CD14-positive monocyte (primary cell): ENCODE results near the gene FSTL1. TPM values are rescaled to one million over a fixed set of nuclear protein-coding genes. Genes with fewer than 3 reads are reported as not detected.

Experiments
- DNase-seq, 3 donors: peaks; one replicate each; pipeline ENCODE4 v3.0.0-alpha.2; 2011 to 2022
- H2AFZ ChIP-seq: 2 replicates; pipeline ENCODE4 v1.6.0; 2012; ENCODE audit warnings: mild to moderate bottlenecking, low read depth, low read length, inconsistent platforms; ENCODE audit not compliant: insufficient read depth, poor library complexity, severe bottlenecking
- H3K27ac ChIP-seq, 2 donors: 1 replicate in 1 of 2; 2 replicates in 1 of 2; pipeline ENCODE4 v1.5.1; 2012 to 2013; ENCODE audit warnings: low read length in 2 of 2, control low read depth in 1 of 2, inconsistent platforms in 1 of 2, low read depth in 1 of 2, mild to moderate bottlenecking in 1 of 2
- H3K27me3 ChIP-seq, 2 donors: one replicate each; pipeline versions ENCODE4 v1.6.0 to v1.6.1; 2011 to 2013; ENCODE audit warnings: low read length in 2 of 2; ENCODE audit not compliant: control insufficient read depth in 2 of 2, insufficient read depth in 2 of 2
- H3K36me3 ChIP-seq, 2 donors: replicated peaks in 1 of 2; 1 replicate in 1 of 2; 2 replicates in 1 of 2; pipeline versions ENCODE4 v1.5.1 to v1.6.1; 2012 to 2013; ENCODE audit warnings: low read length in 2 of 2, control low read depth in 1 of 2, inconsistent platforms in 1 of 2, mild to moderate bottlenecking in 1 of 2; ENCODE audit not compliant: insufficient read depth in 2 of 2, control insufficient read depth in 1 of 2
- H3K4me1 ChIP-seq, 2 donors: 1 replicate in 1 of 2; 2 replicates in 1 of 2; pipeline versions ENCODE4 v1.5.1 to v1.6.1; 2012 to 2013; ENCODE audit warnings: low read length in 2 of 2, control low read depth in 1 of 2, inconsistent platforms in 1 of 2, mild to moderate bottlenecking in 1 of 2, moderate library complexity in 1 of 2; ENCODE audit not compliant: insufficient read depth in 2 of 2, control insufficient read depth in 1 of 2
- H3K4me2 ChIP-seq: replicated peaks from 2 replicates; pipeline ENCODE3; 2012; ENCODE audit warnings: low read length, moderate library complexity, mild to moderate bottlenecking; ENCODE audit not compliant: poor library complexity, severe bottlenecking; ENCODE audit errors: extremely low read depth
- H3K4me3 ChIP-seq, 3 experiments: fragments of 200-600 bp in 1 of 3; sonication (generic) in 1 of 3; replicated peaks in 1 of 3; 1 replicate in 2 of 3; 2 replicates in 1 of 3; pipeline ENCODE4 v1.5.1; 2011 to 2013; ENCODE audit warnings: low read length in 3 of 3, mild to moderate bottlenecking in 3 of 3, control low read depth in 2 of 3, low read depth in 2 of 3, inconsistent platforms in 1 of 3, moderate library complexity in 1 of 3
- H3K79me2 ChIP-seq: 2 replicates; pipeline ENCODE4 v1.6.0; 2012; ENCODE audit warnings: mild to moderate bottlenecking, control low read depth, inconsistent platforms, low read length, moderate library complexity; ENCODE audit not compliant: insufficient read depth
- H3K9ac ChIP-seq: 2 replicates; pipeline ENCODE4 v1.6.0; 2017; ENCODE audit warnings: low read length, mild to moderate bottlenecking; ENCODE audit not compliant: insufficient read depth, poor library complexity, severe bottlenecking
- H3K9me3 ChIP-seq, 2 donors: replicated peaks in 1 of 2; 1 replicate in 1 of 2; 2 replicates in 1 of 2; pipeline versions ENCODE4 v1.5.1 to v1.6.1; 2012 to 2013; ENCODE audit warnings: low read length in 2 of 2, control low read depth in 1 of 2; ENCODE audit not compliant: control insufficient read depth in 1 of 2, insufficient read depth in 1 of 2
- H4K20me1 ChIP-seq: 2 replicates; pipeline ENCODE4 v1.6.0; 2012; ENCODE audit warnings: mild to moderate bottlenecking, low read length, control low read depth, moderate library complexity; ENCODE audit not compliant: insufficient read depth
- H3K27ac Mint-ChIP-seq, 7 donors: one replicate each; pipeline ENCODE4 v1.8.0; 2020; ENCODE audit warnings: mild to moderate bottlenecking in 7 of 7, mixed read lengths in 7 of 7, moderate library complexity in 6 of 7, inconsistent platforms in 2 of 7
- H3K27me3 Mint-ChIP-seq, 3 donors: one replicate each; pipeline ENCODE4 v1.8.0; 2021 to 2022; ENCODE audit warnings: low read depth in 3 of 3, mild to moderate bottlenecking in 3 of 3, mixed read lengths in 3 of 3, moderate library complexity in 3 of 3, inconsistent platforms in 1 of 3
- H3K36me3 Mint-ChIP-seq, 2 donors: one replicate each; pipeline ENCODE4 v1.8.0; 2020; ENCODE audit warnings: mixed read lengths in 2 of 2, inconsistent platforms in 1 of 2, mild to moderate bottlenecking in 1 of 2
- H3K4me1 Mint-ChIP-seq: one replicate; pipeline ENCODE4 v1.8.0; 2020; ENCODE audit warnings: mild to moderate bottlenecking, mixed read lengths
- H3K4me3 Mint-ChIP-seq, 2 donors: one replicate each; pipeline ENCODE4 v1.8.0; 2020; ENCODE audit warnings: mild to moderate bottlenecking in 2 of 2, mixed read lengths in 2 of 2, moderate library complexity in 1 of 2
- H3K9me3 Mint-ChIP-seq, 7 donors: one replicate each; pipeline ENCODE4 v1.8.0; 2020 to 2022; ENCODE audit warnings: mixed read lengths in 7 of 7, mild to moderate bottlenecking in 6 of 7, moderate library complexity in 6 of 7, inconsistent platforms in 2 of 7
- whole genome bisulfite sequencing: methylation state at CpG from one replicate; pipeline ENCODE4 v1.1.5; 2013; ENCODE audit warnings: missing lambda C conversion rate; ENCODE audit not compliant: insufficient coverage; 5-methylcytosine and 5-hydroxymethylcytosine counted together
- intact Hi-C, 2 donors: fragments of 100-400 bp; cut with micrococcal nuclease; formaldehyde crosslinking; loops; one replicate each; pipeline versions ENCODE4 v1.15.0 to v1.15.1; 2023
- polyA plus RNA-seq, 3 donors: library from polyadenylated mRNA; depleted of rRNA in 1 of 3; unstranded in 2 of 3; stranded (reverse) in 1 of 3; fragments of 300-500 nt in 2 of 3; fragments of >200 nt in 1 of 3; fragmentation: Illumina TruSeq in 2 of 3; gene quantifications; 1 replicate in 2 of 3; 2 replicates in 1 of 3; pipeline ENCODE4 v1.2.3, GENCODE V29; 2012 to 2021
- TF ChIP-seq, protein P1 (sequence below): fragments of 200-600 bp; IDR thresholded peaks from one replicate; pipeline ENCODE4 v1.8.0; 2022; ENCODE audit warnings: antibody characterized with exemption, mild to moderate bottlenecking

FSTL1 gene
- polyA plus RNA-seq, 3 donors, result 0.13 to 0.44 (median 0.29) TPM

DNA sequence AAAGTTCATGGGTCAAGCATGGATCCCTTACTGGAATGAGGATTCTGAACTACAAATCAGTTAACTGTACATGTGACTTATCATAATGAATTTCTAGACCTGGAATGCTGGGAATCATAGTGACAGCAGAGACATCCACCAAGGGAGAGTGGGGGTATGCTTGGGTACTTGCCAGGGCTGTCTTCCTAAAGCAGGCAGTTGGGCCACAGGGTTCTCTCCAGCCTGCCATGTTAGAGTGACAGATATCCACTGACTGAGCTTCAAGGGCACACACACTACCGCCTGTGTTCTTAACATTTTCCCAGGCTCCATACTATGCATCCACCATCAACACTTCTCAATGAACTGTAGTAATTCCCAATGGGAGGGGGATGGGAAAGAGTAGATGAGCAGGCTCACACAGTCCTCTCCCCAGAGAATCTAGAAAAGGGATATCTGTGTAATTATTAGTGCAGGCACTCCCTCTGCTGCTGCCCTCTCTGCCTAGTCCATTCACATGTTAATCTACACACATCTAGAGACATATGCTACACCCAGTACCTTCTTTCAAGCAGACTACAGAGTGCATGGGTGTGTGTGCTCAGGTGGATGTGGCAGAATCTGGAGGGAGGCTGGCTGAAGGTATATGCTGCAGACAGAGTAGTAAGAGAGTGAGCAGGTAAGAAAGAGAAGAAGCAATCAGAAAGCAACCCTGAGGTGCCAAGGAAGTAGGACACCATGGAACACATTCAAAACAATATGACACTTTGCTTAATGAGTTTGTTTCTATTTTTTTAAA, 3.7 kb downstream of the FSTL1 start:
- Histone ChIP-seq H3K9me3 (no peaks in the 10 kb centered on the region), H3K4me2 (no peak overlapping the region), H4K20me1 (no peaks in the 10 kb centered on the region), H3K9ac (no peak overlapping the region), H3K4me1 (peaks cover 5 to 14% of the 10 kb centered on the region in 2 donors), H2AFZ (no peak overlapping the region), H3K4me3 (no peak overlapping the region), H3K36me3 (no peaks in the 10 kb centered on the region), H3K27me3 (peaks cover 31 to 37% of the 10 kb centered on the region in 2 donors), H3K79me2 (no peaks in the 10 kb centered on the region), H3K27ac (no peak overlapping the region)
- Mint-ChIP-seq H3K9me3 (peaks cover 0 to 12% (median 8%) of the 10 kb centered on the region in 7 donors), H3K4me3 (no peak overlapping the region), H3K27me3 (peaks cover 22 to 40% (median 32%) of the 10 kb centered on the region in 3 donors), H3K27ac (no peak overlapping the region), H3K36me3 (peaks cover 0 to 8% of the 10 kb centered on the region in 2 donors), H3K4me1 (peaks cover 12% of the 10 kb centered on the region)
- TF ChIP-seq, protein P1, sequence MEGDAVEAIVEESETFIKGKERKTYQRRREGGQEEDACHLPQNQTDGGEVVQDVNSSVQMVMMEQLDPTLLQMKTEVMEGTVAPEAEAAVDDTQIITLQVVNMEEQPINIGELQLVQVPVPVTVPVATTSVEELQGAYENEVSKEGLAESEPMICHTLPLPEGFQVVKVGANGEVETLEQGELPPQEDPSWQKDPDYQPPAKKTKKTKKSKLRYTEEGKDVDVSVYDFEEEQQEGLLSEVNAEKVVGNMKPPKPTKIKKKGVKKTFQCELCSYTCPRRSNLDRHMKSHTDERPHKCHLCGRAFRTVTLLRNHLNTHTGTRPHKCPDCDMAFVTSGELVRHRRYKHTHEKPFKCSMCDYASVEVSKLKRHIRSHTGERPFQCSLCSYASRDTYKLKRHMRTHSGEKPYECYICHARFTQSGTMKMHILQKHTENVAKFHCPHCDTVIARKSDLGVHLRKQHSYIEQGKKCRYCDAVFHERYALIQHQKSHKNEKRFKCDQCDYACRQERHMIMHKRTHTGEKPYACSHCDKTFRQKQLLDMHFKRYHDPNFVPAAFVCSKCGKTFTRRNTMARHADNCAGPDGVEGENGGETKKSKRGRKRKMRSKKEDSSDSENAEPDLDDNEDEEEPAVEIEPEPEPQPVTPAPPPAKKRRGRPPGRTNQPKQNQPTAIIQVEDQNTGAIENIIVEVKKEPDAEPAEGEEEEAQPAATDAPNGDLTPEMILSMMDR, result no peak
- DNase-seq, result no peak
- WGBS, result no CpG with 5 or more reads among the region's 1 CpG
- intact Hi-C loops, result no loop called here

DNA sequence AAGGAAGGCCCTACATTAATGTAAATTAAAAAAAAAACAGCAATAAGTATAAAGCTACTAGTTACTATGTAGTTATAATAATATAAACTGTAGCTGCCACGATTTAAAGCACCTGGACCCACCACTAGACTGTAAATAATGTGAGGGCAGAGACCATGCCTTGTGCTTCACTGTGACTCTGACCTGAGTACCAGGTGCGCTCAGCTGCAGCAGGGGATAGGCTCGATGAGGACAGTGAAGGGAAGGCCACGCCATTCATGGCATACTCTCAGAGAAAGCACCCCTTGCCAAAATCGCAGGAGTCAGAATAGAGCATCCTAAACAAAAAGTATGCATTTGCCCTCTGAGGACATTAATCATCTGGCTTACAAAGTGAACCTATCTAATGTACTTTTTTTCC, 5.1 kb downstream of the FSTL1 start:
- Histone ChIP-seq H3K9ac (no peak overlapping the region), H3K79me2 (no peaks in the 10 kb centered on the region)

More for the DNA sequence above, 5.1 kb downstream of the FSTL1 start:
- intact Hi-C loops, result no loop called here
- Histone ChIP-seq H3K36me3 (no peaks in the 10 kb centered on the region), H3K27me3 (peaks cover 22 to 23% of the 10 kb centered on the region in 2 donors), H3K4me3 (no peak overlapping the region), H4K20me1 (no peaks in the 10 kb centered on the region), H3K9me3 (no peaks in the 10 kb centered on the region), H3K4me1 (peaks cover 5 to 7% of the 10 kb centered on the region in 2 donors), H3K4me2 (no peak overlapping the region), H3K27ac (no peak overlapping the region), H2AFZ (no peak overlapping the region)
- peaks cover 15 to 26% (median 24%) of the 10 kb centered on the region in 3 donors for H3K27me3 Mint-ChIP-seq
- DNase-seq, result no peak
- H3K36me3 Mint-ChIP-seq, result peaks cover 0 to 4% of the 10 kb centered on the region in 2 donors
- peaks cover 10% of the 10 kb centered on the region for H3K4me1 Mint-ChIP-seq
- WGBS, result 100% methylated on average over 3 of the region's 5 CpGs
- TF ChIP-seq, protein P1, result no peak
- no peak overlapping the region for H3K4me3 Mint-ChIP-seq
- no peak overlapping the region for H3K27ac Mint-ChIP-seq
- H3K9me3 Mint-ChIP-seq, result peaks cover 0 to 10% (median 5%) of the 10 kb centered on the region in 7 donors
